ENCODE results near the gene CPED1. TPM values are rescaled to one million over a fixed set of nuclear protein-coding genes. Genes with fewer than 3 reads are reported as not detected.

Gene CPED1
- total RNA-seq, 1 donor from 2014 or later: 4.3 TPM

- Mint-ChIP-seq H3K36me3 (ENCODE audit: low read depth) (no peaks in the 10 kb centered on the region), H3K27me3 (ENCODE audit: low read depth) (no peaks in the 10 kb centered on the region), H3K9me3 (peaks cover 5% of the 10 kb centered on the region), H3K4me1 (peaks cover 30% of the 10 kb centered on the region), H3K27ac (ENCODE audit: unreplicated experiment) (no peak overlapping the region), H3K4me3 (no peak overlapping the region)
- no peak for TF ChIP-seq CTCF (conservative IDR thresholded peaks at IDR 0.05)
- no peak for DNase-seq (ENCODE audit: low read depth, low spot score)
Measured at GRCh38 chr7:121077165-121077630, 88.7 kb downstream of the CPED1 start.

GRCh38 chr7:121078701-121079227 lies 90.3 kb downstream of the CPED1 start:
- DNase-seq (ENCODE audit: low read depth, low spot score): no peak
- no peak for TF ChIP-seq CTCF (conservative IDR thresholded peaks at IDR 0.05)
- no peaks in the 10 kb centered on the region for H3K27me3 Mint-ChIP-seq (ENCODE audit: low read depth)
- H3K4me1 Mint-ChIP-seq: peaks cover 15% of the 10 kb centered on the region
- no peaks in the 10 kb centered on the region for H3K36me3 Mint-ChIP-seq (ENCODE audit: low read depth)
- no peak overlapping the region for H3K27ac Mint-ChIP-seq (ENCODE audit: unreplicated experiment)
- no peak overlapping the region for H3K4me3 Mint-ChIP-seq
- peaks cover 2% of the 10 kb centered on the region for H3K9me3 Mint-ChIP-seq

GRCh38 chr7:121079425-121080169 lies 91.1 kb downstream of the CPED1 start:
- TF ChIP-seq CTCF (conservative IDR thresholded peaks at IDR 0.05): no peak
- no peak overlapping the region for H3K27ac Mint-ChIP-seq (ENCODE audit: unreplicated experiment)
- H3K4me1 Mint-ChIP-seq: peaks cover 9% of the 10 kb centered on the region
- H3K9me3 Mint-ChIP-seq: no peaks in the 10 kb centered on the region
- no peak overlapping the region for H3K4me3 Mint-ChIP-seq
- no peaks in the 10 kb centered on the region for H3K27me3 Mint-ChIP-seq (ENCODE audit: low read depth)
- no peak for DNase-seq (ENCODE audit: low read depth, low spot score)
- no peaks in the 10 kb centered on the region for H3K36me3 Mint-ChIP-seq (ENCODE audit: low read depth)

- TF ChIP-seq CTCF (conservative IDR thresholded peaks at IDR 0.05): no peak
- no peak overlapping the region for H3K27ac Mint-ChIP-seq (ENCODE audit: unreplicated experiment)
- no peak for DNase-seq (ENCODE audit: low read depth, low spot score)
- no peaks in the 10 kb centered on the region for H3K9me3 Mint-ChIP-seq
- no peaks in the 10 kb centered on the region for H3K27me3 Mint-ChIP-seq (ENCODE audit: low read depth)
- H3K4me3 Mint-ChIP-seq: no peak overlapping the region
- peaks cover 6% of the 10 kb centered on the region for H3K4me1 Mint-ChIP-seq
- H3K36me3 Mint-ChIP-seq (ENCODE audit: low read depth): no peaks in the 10 kb centered on the region
Measured at GRCh38 chr7:121080257-121080912, 91.9 kb downstream of the CPED1 start.

- H3K9me3 Mint-ChIP-seq: no peaks in the 10 kb centered on the region
- H3K27me3 Mint-ChIP-seq (ENCODE audit: low read depth): no peaks in the 10 kb centered on the region
- H3K27ac Mint-ChIP-seq (ENCODE audit: unreplicated experiment): no peak overlapping the region
- no peak overlapping the region for H3K4me3 Mint-ChIP-seq
- no peak for TF ChIP-seq CTCF (conservative IDR thresholded peaks at IDR 0.05)
- no peaks in the 10 kb centered on the region for H3K36me3 Mint-ChIP-seq (ENCODE audit: low read depth)
- peaks cover 6% of the 10 kb centered on the region for H3K4me1 Mint-ChIP-seq
- no peak for DNase-seq (ENCODE audit: low read depth, low spot score)
Measured at GRCh38 chr7:121080913-121081326, 92.4 kb downstream of the CPED1 start.
